ENCODE results near the gene CCDC183. TPM values are rescaled to one million over a fixed set of nuclear protein-coding genes. Genes with fewer than 3 reads are reported as not detected.
"Not testable (repeated sequence)": the region's sequence is repeated elsewhere in the genome, so short reads cannot be mapped to it uniquely, and the experiment has no call there.

The CCDC183 gene
- total RNA-seq, 1 donor from 2014 or later: 1.2 TPM

- Mint-ChIP-seq H3K27me3 (ENCODE audit: unreplicated experiment) (peaks cover 8% of the 10 kb centered on the region), H3K4me3 (ENCODE audit: unreplicated experiment) (no peak overlapping the region), H3K27ac (ENCODE audit: unreplicated experiment) (no peak overlapping the region), H3K4me1 (ENCODE audit: unreplicated experiment) (no peaks in the 10 kb centered on the region), H3K36me3 (ENCODE audit: low read depth, unreplicated experiment) (no peaks in the 10 kb centered on the region), H3K9me3 (ENCODE audit: unreplicated experiment) (no peaks in the 10 kb centered on the region)
- DNase-seq (ENCODE audit: low spot score): no peak
- no peak for TF ChIP-seq CTCF (IDR thresholded peaks at IDR 0.05; ENCODE audit: unreplicated experiment)
These were observed 32.5 kb upstream of the CCDC183 start for GRCh38 chr9:136763649-136764035.

GRCh38 chr9:136764301-136764891 is 31.7 kb upstream of the CCDC183 start, which contains the start of gene LCN15:
TSS of gene LCN15 (minus strand) at chr9:136764518. CDS start at chr9:136764488, 30 bp downstream.
- H3K27ac Mint-ChIP-seq (ENCODE audit: unreplicated experiment): no peak within 1 kb of the TSS
- no peak for DNase-seq (ENCODE audit: low spot score)
- H3K9me3 Mint-ChIP-seq (ENCODE audit: unreplicated experiment): no peaks in the 10 kb centered on the region
- H3K27me3 Mint-ChIP-seq (ENCODE audit: unreplicated experiment): peaks cover 8% of the 10 kb centered on the region
- H3K4me3 Mint-ChIP-seq (ENCODE audit: unreplicated experiment): no peak within 1 kb of the TSS
- no peak for TF ChIP-seq CTCF (IDR thresholded peaks at IDR 0.05; ENCODE audit: unreplicated experiment)
- H3K4me1 Mint-ChIP-seq (ENCODE audit: unreplicated experiment): no peaks in the 10 kb centered on the region
- no peaks in the 10 kb centered on the region for H3K36me3 Mint-ChIP-seq (ENCODE audit: low read depth, unreplicated experiment)

GRCh38 chr9:136765041-136765440 is 31.1 kb upstream of the CCDC183 start:
- H3K27me3 Mint-ChIP-seq (ENCODE audit: unreplicated experiment): peaks cover 8% of the 10 kb centered on the region
- no peaks in the 10 kb centered on the region for H3K4me1 Mint-ChIP-seq (ENCODE audit: unreplicated experiment)
- no peak overlapping the region for H3K4me3 Mint-ChIP-seq (ENCODE audit: unreplicated experiment)
- H3K36me3 Mint-ChIP-seq (ENCODE audit: low read depth, unreplicated experiment): no peaks in the 10 kb centered on the region
- TF ChIP-seq CTCF (IDR thresholded peaks at IDR 0.05; ENCODE audit: unreplicated experiment): no peak
- no peak for DNase-seq (ENCODE audit: low spot score)
- no peak overlapping the region for H3K27ac Mint-ChIP-seq (ENCODE audit: unreplicated experiment)
- no peaks in the 10 kb centered on the region for H3K9me3 Mint-ChIP-seq (ENCODE audit: unreplicated experiment)

- not testable (repeated sequence) for H3K27ac Mint-ChIP-seq (ENCODE audit: unreplicated experiment); H3K4me3 Mint-ChIP-seq (ENCODE audit: unreplicated experiment); H3K27me3 Mint-ChIP-seq (ENCODE audit: unreplicated experiment); H3K9me3 Mint-ChIP-seq (ENCODE audit: unreplicated experiment); DNase-seq (ENCODE audit: low spot score); H3K4me1 Mint-ChIP-seq (ENCODE audit: unreplicated experiment); H3K36me3 Mint-ChIP-seq (ENCODE audit: low read depth, unreplicated experiment)
These were observed 30.3 kb upstream of the CCDC183 start for GRCh38 chr9:136765745-136766409.

GRCh38 chr9:136766410-136767120 is 29.6 kb upstream of the CCDC183 start:
- not testable (repeated sequence) for H3K4me3 Mint-ChIP-seq (ENCODE audit: unreplicated experiment); H3K4me1 Mint-ChIP-seq (ENCODE audit: unreplicated experiment); H3K9me3 Mint-ChIP-seq (ENCODE audit: unreplicated experiment); H3K27me3 Mint-ChIP-seq (ENCODE audit: unreplicated experiment); DNase-seq (ENCODE audit: low spot score); H3K36me3 Mint-ChIP-seq (ENCODE audit: low read depth, unreplicated experiment)
- H3K27ac Mint-ChIP-seq (ENCODE audit: unreplicated experiment): peak overlapping the region; percentile 52

Data from endothelial cell (in vitro differentiated cells).